ENCODE results near the gene OPN3. TPM values are rescaled to one million over a fixed set of nuclear protein-coding genes. Genes with fewer than 3 reads are reported as not detected.

The OPN3 gene
- total RNA-seq, 1 donor from 2014 or later, result 14.4 TPM

DNA sequence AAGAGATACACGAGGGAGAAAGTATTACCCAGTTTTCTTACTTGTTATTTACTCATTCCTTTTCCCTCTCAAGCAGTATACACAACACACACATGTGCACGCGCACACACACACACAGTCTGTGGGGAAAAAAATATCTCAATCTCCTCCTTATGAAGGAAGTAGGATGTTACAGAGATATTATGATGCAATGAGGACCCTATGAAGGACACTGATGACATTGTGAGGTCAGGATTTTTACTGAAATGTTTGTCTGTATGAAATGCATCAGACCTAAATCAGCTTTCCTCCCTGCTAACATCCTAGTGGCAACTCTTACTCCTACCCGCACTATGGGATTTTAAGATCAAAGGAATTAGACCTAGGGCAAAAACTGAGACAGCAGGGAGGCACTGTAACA lies 11.8 kb upstream of the OPN3 start, which contains the start of gene WDR64:
Gene WDR64 (plus strand): TSS at position 270 of the 400 bp plus-strand sequence. CDS start 204 bp downstream, outside the sequence.
- H3K4me1 Mint-ChIP-seq, result no peaks in the 10 kb centered on the region
- peaks cover 7% of the 10 kb centered on the region for H3K27me3 Mint-ChIP-seq (ENCODE audit: low read depth)
- no peaks in the 10 kb centered on the region for H3K36me3 Mint-ChIP-seq
- no peak within 1 kb of the TSS for H3K27ac Mint-ChIP-seq
- peaks cover 3% of the 10 kb centered on the region for H3K9me3 Mint-ChIP-seq
- no peak for DNase-seq (ENCODE audit: low spot score in 2 of 2, unreplicated experiment in 2 of 2)
- TF ChIP-seq, protein P1, sequence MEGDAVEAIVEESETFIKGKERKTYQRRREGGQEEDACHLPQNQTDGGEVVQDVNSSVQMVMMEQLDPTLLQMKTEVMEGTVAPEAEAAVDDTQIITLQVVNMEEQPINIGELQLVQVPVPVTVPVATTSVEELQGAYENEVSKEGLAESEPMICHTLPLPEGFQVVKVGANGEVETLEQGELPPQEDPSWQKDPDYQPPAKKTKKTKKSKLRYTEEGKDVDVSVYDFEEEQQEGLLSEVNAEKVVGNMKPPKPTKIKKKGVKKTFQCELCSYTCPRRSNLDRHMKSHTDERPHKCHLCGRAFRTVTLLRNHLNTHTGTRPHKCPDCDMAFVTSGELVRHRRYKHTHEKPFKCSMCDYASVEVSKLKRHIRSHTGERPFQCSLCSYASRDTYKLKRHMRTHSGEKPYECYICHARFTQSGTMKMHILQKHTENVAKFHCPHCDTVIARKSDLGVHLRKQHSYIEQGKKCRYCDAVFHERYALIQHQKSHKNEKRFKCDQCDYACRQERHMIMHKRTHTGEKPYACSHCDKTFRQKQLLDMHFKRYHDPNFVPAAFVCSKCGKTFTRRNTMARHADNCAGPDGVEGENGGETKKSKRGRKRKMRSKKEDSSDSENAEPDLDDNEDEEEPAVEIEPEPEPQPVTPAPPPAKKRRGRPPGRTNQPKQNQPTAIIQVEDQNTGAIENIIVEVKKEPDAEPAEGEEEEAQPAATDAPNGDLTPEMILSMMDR (IDR thresholded peaks at IDR 0.05; ENCODE audit: unreplicated experiment), result no peak
- H3K4me3 Mint-ChIP-seq, result no peak within 1 kb of the TSS

DNA sequence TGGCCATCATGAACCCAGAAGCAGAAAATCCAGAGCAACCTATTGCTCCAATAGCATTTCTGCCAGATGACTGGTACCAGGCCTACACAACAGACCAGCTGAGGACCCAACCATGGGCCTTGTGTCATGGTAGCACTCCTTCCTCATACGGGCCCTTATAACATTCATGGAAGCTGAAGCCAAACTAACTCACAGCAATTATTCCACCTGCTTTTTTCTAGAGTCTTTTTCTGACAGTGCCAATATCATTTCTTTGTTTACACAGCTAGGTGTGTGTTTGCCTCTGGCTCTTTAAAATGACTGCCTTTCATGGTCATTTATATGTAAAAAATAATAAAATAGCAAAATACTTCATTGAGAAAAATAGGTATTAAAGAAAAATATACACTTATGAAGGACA lies 8.0 kb upstream of the OPN3 start:
- Mint-ChIP-seq H3K4me3 (no peak overlapping the region), H3K9me3 (peaks cover 6% of the 10 kb centered on the region), H3K27ac (no peak overlapping the region), H3K36me3 (no peaks in the 10 kb centered on the region), H3K27me3 (ENCODE audit: low read depth) (peaks cover 7% of the 10 kb centered on the region), H3K4me1 (no peaks in the 10 kb centered on the region)
- no peak for DNase-seq (ENCODE audit: low spot score in 2 of 2, unreplicated experiment in 2 of 2)
- TF ChIP-seq, protein P1 (IDR thresholded peaks at IDR 0.05; ENCODE audit: unreplicated experiment), result no peak

GRCh38 chr1:241647658-241648057 lies 7.5 kb upstream of the OPN3 start:
- peaks cover 7% of the 10 kb centered on the region for H3K9me3 Mint-ChIP-seq
- no peaks in the 10 kb centered on the region for H3K36me3 Mint-ChIP-seq
- DNase-seq (ENCODE audit: low spot score in 2 of 2, unreplicated experiment in 2 of 2), result no peak
- no peak overlapping the region for H3K27ac Mint-ChIP-seq
- H3K27me3 Mint-ChIP-seq (ENCODE audit: low read depth), result peaks cover 5% of the 10 kb centered on the region
- TF ChIP-seq, protein P1 (IDR thresholded peaks at IDR 0.05; ENCODE audit: unreplicated experiment), result no peak
- H3K4me1 Mint-ChIP-seq, result no peaks in the 10 kb centered on the region
- H3K4me3 Mint-ChIP-seq, result no peak overlapping the region

DNA sequence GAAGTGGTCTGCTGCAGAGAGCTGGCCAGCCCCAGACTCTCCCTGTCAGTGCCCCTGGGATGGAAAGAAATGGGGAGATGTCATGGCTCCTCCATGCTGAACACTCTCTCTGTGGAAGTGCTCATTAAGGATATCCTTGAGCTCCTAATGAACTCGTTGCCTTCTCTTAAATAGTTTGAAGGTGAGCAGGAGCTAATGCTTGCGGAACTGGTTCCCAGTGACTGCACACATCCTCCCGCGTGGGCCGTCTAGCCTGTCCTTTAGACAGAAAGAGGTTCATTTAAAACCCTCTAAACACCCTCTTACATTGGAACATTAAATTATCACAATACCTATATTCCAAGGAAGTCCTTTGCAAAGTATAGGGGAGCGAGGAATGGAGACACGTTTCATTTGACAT lies 6.0 kb upstream of the OPN3 start:
- Mint-ChIP-seq H3K36me3 (no peaks in the 10 kb centered on the region), H3K27ac (no peak overlapping the region)

DNA sequence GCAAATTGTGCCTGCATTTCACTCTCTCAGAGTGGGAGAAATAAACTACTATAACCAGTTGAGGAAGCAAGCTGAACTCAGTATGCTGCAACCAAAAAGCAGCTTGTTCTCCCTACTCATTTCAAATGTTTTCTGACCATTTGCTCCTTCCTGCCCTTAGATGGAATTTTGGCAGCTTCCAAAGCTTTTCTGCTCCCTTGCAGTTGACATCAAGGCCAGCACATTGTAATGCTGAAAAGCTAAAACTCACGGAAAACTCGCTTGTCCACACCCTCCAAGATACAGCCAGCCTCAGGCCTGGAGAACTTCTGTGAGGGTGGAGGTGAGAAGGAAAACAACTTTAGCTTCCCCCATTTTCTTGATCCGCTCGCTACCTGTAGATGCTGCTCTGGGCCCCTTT lies 5.0 kb upstream of the OPN3 start:
- Mint-ChIP-seq H3K27me3 (ENCODE audit: low read depth) (no peaks in the 10 kb centered on the region), H3K27ac (no peak overlapping the region), H3K36me3 (no peaks in the 10 kb centered on the region), H3K4me1 (peaks cover 2% of the 10 kb centered on the region), H3K4me3 (no peak overlapping the region), H3K9me3 (peaks cover 19% of the 10 kb centered on the region)
- no peak for DNase-seq (ENCODE audit: low spot score in 2 of 2, unreplicated experiment in 2 of 2)
- TF ChIP-seq, protein P1 (IDR thresholded peaks at IDR 0.05; ENCODE audit: unreplicated experiment), result no peak

More for the DNA sequence above, 6.0 kb upstream of the OPN3 start:
- Mint-ChIP-seq H3K4me3 (no peak overlapping the region), H3K9me3 (peaks cover 19% of the 10 kb centered on the region), H3K4me1 (no peaks in the 10 kb centered on the region), H3K27me3 (ENCODE audit: low read depth) (peaks cover 5% of the 10 kb centered on the region)
- no peak for DNase-seq (ENCODE audit: low spot score in 2 of 2, unreplicated experiment in 2 of 2)
- TF ChIP-seq, protein P1 (IDR thresholded peaks at IDR 0.05; ENCODE audit: unreplicated experiment), result no peak

- H3K4me1 Mint-ChIP-seq, result peaks cover 3% of the 10 kb centered on the region
- TF ChIP-seq, protein P1 (IDR thresholded peaks at IDR 0.05; ENCODE audit: unreplicated experiment), result no peak
- no peak overlapping the region for H3K27ac Mint-ChIP-seq
- H3K9me3 Mint-ChIP-seq, result peaks cover 16% of the 10 kb centered on the region
- DNase-seq (ENCODE audit: low spot score in 2 of 2, unreplicated experiment in 2 of 2), result no peak
- no peak overlapping the region for H3K4me3 Mint-ChIP-seq
- H3K36me3 Mint-ChIP-seq, result no peaks in the 10 kb centered on the region
- no peaks in the 10 kb centered on the region for H3K27me3 Mint-ChIP-seq (ENCODE audit: low read depth)
These were observed 4.1 kb upstream of the OPN3 start for GRCh38 chr1:241644259-241644658.
